Right renal cortex interstitium (tissue), 3 donors: ENCODE measurements around the gene SETDB1. TPM values are rescaled to one million over a fixed set of nuclear protein-coding genes. Genes with fewer than 3 reads are reported as not detected.
A peak's percentile ranks its signal among the peaks of the same experiment; 100 is the strongest.
"Not testable (repeated sequence)": the region's sequence is repeated elsewhere in the genome, so short reads cannot be mapped to it uniquely, and the experiment has no call there.

Experiments
- DNase-seq, 3 donors: peaks; one replicate each; pipeline ENCODE4 v3.0.0-alpha.2; 2013; ENCODE audit warnings: low read depth in 3 of 3, low spot score in 2 of 3
- polyA plus RNA-seq, 3 donors: library from polyadenylated mRNA; unstranded; fragments of 120-200 nt; gene quantifications; one replicate each; pipeline ENCODE4 v1.2.1, GENCODE V29; 2013; ENCODE audit not compliant: insufficient read length in 3 of 3

SETDB1 gene
- 10 to 100 TPM; 77.4 to 90.5 (median 84.1) TPM for polyA plus RNA-seq

DNA sequence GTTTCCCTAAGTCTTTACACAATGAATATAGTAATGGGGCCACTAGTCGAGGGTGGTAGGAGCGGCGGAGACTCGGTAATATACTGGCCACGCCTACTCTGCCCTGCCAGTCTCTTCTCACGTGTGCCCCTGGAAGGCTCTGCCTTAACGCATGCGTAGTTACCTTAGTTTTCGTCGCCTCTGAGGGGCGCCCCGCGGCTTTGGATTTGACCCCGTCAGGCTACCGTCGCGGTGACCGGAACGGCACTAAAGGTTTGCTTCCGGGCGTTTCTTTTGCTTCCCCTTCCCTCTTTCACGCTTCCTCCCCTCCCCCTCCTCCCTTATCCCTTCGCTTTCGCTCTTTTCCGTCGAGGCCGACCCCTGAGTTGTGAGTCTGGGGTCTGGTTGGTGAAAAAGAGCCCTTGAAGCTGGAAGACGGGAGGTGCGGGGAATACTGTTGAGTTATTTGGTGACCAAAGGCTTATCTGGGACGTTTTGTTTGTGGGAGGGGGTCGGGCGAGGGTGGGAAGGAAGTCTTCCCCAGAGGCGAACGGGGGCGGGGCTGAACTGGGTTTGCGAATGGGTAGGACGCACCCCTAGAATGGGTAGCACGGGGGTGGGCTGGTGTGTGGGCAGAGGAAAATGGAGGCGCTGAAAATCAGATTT is at the start of gene SETDB1:
SETDB1 (plus strand) TSS at position 267 of the 645 bp plus-strand sequence. CDS start 1,352 bp downstream, outside the sequence.
- DNase-seq, result peak; percentile 90 to 92 (median 90)

DNA sequence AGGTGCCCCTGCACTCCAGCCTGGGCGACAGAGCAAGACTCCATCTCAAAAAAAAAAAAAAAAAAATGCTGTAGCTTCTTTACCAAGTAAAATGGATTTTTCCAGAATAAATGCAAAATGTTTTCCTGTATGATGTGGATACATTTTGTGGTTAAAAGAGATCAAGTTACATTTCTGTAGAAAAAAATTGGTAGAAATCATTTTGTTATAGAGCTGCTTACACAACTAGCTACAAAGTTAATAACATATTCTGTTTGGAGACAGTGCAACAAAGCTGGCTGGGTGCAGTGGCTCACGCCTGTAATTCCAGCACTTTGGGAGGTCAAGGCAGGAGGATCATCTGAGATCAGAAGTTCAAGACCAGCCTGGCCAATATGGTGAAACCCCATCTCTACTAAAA is 47.2 kb upstream of the SETDB1 start:
- DNase-seq, result not testable (repeated sequence)

DNA sequence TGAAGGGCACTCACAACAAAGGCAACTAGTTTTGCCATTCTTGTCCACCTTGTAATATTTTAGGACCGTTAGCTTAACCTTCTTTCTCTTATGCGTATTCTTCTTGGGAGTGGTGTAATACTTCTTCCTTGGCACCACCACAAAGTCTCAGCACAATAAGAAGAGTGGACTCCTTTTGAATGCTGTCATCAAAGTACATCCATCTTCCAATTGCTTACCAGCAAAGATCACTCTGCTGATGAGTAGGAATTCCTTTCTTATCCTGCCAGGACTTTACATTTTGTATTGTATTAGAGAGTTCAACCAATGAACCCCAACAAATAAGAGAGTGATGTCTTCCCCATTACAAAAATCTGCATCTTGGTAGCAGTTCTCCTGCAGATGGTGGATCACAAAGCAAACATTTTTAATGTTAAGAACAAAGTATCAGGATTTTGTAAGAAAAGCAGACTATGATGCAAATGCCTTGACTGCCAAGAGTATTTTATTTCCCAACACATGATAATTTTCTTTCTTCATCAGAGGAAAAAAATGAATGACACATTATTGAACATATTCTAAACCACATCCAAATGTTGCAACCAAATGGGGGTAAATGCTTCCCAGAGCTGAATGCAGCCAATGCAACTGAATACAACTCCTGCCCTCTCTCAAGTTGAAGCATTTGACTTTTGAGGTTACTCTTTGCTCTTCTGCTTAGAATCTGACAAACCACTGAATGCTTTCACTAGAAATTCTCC is 44.7 kb upstream of the SETDB1 start:
- no peak for DNase-seq

DNA sequence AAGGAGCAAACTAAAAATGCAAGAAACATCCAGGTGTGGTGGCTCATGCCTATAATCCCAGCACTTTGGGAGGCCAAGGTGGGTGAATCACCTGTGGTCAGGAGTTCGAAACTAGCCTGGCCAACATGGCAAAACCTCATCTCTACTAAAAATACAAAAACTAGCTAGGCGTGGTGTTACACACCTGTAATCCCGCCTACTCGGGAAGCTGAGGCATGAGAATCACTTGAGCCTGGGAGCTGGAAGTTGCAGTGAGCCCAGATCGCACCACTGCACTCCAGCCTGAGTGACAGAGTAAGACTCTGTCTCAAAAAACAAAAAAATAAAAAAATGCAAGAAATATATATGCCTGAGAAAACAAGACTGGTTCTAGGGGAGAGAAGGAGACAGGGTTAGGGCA is 43.0 kb upstream of the SETDB1 start:
- DNase-seq, result not testable (repeated sequence)

DNA sequence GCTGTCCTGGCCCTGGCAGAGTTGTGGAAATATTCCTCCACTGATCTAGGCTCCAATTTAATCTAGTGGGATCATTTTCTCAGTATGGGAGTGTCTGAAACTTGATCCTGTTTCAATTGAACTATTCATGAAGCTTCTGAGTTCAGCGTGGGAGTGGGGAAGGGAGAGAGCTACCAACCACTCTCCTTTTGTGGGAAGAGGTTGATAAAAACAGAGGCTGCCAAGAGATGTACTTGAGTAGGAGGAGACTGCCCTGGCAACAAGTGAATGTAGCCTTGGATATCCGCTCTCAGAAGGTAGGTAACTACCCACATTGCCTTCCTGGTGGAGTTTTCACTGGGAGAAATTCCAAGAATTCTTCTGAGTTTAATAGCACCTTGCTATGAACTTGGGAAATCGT is 39.1 kb upstream of the SETDB1 start, which contains the start of gene CTXND2:
CTXND2 (plus strand) TSS at position 119 of the 400 bp plus-strand sequence. CDS start 25,179 bp downstream, outside the sequence.
- DNase-seq, result no peak

DNA sequence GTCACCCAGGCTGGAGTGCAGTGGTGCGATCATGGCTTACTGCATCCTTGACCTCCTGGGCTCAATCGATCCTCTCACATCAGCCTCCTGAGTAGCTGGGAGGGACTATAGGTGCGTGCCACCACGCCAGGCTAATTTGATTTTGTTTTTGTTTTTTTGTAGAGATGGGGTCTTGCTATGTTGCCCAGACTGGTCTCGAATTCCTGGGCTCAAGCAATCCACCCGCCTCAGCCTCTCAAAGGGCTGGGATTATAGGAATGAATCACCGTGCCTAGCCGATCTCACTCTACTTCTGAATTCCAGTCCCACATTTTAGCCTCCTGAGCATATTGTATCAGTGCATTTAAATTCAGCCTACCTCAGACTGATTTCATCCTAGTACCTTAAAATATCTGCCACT is 37.4 kb upstream of the SETDB1 start:
- DNase-seq, result no peak

DNA sequence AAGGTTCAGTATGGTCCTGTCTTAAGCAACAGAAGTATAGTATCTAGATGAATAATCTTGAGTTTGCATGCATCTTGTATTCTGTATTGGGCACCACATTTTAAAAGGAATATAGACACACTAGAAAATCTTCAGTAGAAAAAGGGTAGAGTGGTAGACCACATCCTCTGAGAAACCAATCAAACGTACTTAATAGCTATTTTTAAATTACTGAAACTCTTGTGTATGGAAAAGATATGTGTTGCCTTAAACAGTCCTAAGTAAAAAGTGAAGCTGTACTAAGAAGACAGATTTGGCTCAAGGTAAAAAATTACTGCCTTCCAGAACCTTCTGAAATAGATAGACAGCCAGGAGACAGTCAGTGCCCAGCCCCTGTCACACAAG is 36.1 kb upstream of the SETDB1 start:
- no peak for DNase-seq

DNA sequence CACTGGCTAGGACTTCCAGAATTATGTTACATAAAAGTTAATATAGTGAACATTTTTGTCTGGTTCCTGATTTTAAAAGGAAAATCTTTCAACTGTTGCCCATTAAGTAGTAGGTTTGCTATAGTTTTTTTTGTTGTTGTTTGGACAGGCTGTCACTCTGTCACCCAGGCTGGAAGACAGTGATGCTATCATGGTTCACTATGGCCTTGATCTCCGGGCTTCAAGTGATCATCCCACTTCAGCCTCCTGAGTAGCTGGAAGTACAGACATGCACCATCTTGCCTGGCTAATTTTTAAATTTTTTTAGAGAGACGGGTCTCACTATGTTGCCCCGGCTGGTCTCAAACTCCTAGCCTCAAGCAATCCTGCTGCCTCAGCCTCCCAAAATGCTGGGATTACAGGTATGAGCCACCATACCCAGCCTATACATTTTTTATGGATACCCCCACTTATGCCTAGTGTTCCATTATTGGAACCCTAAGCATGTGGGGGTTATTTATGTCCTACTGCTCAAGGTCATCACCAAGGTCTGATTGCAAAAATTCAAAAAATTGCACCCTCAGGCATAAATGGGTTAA is 32.7 kb upstream of the SETDB1 start:
- DNase-seq, result no peak

DNA sequence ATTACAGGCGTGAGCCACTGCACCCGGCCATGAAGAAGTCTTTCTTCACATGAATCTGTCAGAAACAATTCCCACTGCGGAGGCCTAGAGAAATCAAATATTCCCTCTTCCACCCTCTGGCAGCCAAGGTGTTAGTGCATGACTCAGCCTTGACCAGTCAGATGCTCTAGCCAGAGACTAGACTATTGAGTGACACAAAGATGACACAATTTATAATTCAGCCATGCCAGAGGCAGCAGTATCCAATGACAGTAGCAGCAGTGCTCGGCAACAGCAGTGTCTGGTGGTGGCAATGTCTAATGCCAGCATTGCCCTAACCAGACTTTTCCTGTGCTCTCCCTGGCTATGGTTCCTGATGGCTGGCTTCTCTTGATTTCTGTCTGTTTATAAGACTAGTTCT is 30.5 kb upstream of the SETDB1 start:
- no peak for DNase-seq

DNA sequence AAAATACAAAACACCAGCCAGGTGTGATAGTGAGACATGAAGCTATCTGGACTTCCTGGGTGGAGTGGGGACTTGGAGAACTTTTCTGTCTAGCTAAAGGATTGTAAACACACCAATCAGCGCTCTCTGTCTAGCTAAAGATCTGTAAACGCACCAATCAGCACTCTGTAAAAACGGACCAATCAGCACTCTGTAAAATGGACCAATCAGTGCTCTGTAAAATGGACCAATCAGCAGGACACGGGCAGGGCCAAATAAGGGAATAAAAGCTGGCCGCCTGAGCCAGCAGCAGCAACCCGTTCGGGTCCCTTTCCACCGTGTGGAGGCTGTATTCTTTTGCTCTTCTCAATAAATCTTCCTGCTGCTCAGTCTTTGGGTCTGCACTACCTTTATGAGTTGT is 26.4 kb upstream of the SETDB1 start:
- DNase-seq, result not testable (repeated sequence)

DNA sequence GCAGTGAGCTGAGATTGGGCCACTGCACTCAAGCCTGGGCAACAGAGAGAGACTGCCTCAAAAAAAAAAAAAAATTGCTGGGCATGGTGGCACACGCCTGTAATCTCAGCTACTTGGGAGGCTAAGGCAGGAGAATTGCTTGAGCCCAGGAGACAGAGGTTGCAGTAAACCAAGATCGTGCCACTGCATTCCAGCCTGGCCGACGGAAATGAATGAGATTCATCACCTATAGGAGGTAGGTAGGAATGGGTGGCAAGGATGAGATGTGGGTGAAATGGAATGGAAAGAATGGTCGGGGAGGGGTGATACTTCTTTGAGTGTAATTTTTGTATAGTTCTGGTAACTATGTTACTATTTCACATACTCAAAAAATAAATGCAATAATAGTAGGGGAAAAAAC is 23.8 kb upstream of the SETDB1 start:
- DNase-seq, result no peak

DNA sequence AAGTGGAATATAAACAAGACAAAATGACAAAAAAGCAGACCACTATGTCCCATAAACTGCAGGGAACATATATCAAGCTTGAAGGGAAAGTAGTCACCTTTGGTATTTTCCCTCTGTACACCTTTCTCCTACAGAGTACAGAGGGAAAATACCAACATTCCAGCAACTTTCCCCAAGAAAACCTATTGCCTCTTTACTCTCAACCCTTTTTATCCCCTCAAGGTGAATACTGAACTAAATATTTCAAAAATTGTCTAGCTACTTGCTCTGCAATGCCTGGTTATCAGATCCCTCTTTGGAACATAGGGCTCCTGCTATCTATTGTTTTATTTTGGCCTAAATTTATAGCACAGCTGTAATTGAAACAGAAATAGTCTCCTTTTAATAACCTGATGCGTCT is 23.4 kb upstream of the SETDB1 start:
- no peak for DNase-seq

DNA sequence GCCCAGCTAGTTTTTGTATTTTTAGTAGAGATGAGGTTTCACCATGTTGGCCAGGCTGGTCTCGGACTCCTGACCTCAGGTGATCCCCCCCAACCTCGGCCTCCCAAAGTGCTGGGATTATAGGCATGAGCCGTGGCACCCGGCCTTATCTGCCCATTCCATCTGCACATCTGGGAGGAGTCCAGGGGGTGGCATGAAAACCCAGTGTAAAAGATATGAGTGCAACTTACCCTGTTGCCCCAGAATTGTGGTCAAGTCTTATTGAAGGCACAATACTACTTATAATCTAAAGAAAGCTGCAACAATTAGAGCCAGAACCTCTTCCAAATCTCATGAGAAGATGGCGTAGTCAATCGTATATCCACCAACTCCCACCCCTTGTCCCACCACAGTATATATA is 20.9 kb upstream of the SETDB1 start:
- no peak for DNase-seq

DNA sequence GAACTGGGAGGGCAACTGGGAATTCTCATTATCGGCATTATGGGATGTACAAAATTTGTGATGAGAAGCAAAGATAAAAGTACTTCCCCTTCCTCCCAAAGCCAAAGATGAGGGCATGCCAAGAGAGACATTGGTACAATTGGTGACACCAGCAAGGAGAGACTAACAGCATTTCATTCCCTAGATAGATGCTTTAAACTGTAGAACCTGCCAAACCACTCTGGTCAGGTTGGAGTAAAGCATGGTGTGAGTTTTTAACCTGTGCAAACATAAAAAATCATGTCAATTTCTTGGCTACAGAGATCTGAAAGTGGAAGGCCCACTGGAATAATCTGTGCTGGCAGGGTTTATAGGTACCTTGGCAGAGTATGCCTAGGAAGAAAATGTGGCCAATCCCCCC is 19.8 kb upstream of the SETDB1 start:
- DNase-seq, result no peak

DNA sequence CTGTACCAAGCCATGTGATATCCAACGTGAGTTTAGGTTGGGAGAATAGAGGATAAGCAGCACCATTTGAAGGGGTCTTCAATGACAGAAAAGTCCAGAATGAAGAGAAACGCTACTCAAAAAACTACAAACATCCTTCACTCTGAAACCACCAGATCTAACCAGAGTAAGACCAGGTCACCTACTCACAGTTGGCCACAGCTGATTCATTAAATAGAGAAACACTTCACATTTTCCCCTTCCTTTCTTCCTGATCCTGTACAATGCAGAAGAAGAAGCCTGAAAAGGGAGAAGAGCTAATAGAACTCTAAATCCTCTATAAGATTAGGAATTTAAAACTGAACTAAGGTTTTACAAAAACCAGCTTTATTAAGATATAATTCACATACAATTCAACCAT is 19.4 kb upstream of the SETDB1 start:
- no peak for DNase-seq

DNA sequence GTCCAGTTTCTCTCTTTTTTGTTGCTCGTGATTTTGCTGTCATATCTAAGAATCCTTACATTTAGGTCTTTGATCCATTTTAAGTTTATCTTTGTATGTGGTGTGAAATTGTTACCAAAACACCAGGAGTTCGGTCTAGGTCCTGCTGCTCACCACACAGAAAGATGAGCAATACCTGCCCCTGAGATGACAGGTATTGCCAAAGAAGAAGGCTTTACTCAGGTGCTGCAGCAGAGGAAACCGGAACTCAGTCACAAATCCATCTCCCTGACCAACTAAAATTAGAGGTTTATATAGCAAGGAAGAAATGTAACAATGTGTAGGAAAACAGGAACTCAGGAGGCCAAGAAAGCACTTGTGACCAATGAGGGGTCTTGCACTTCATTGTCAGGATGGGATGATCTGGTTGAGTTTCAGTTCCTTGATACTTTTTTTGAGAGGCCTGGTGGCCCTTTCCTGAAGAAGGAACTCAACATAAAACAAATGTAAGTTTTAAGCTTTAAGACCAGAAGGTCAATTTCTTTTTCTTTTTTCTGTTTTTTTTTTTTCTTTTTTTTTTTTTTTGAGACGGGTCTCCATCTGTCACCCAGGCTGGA is 16.5 kb upstream of the SETDB1 start:
- no peak for DNase-seq

DNA sequence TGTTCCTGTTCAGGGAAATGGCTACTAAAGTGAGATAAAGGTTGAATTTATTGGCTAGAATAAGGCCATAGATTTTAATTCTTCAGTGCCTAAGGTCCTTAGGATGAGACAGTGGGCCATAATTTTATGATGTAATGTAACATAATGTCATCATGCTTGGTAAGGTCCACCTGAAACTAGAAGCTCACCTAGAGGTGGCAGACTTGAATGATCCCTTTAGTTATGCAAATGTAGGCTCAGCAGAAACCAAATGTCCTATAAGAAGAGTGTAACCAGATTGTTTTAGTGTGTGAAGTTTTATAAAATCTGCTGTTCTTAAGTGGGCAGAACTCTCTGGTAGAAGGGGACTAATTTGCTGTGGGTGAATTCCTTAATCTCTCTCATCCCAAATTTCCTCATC is 13.5 kb upstream of the SETDB1 start:
- DNase-seq, result no peak

DNA sequence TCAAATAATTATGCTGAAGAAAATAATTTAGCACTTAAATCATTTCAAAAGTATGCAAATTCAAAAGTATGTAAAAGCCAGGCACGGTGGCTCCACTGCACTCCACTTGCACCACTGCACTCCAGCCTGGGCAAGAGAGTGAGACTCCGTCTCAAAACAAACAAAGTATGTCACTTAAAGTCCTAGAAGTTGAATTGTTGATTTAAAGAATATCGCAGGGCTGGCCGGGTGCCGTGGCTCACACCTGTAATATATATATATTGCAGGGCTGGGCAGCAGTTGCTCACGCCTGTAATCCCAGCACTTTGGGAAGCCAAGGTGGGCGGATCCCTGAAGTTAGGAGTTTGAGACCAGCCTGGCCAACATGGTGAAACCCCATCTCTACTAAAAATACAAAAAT is 8.8 kb upstream of the SETDB1 start:
- DNase-seq, result no peak

DNA sequence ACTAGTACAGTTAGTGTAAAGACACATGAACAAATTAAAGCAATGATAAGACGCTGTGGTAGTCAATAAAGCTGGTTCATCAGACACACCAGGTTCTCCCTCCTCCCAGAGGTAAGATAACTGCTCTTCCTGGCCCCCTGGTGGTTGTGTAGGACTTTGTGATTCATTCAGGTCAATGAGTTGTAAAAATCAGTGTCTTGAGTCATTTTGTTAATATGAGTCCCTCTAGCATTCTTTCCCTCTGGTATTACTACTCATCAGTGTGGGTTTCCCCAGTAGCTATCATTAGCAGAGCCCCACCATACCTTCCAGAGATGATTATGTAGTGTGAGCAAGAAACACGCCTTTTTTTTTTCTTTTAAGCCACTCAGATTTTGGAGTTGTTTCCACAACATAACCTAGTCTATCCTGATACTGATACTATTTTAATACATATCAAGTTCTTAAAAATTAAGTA is 3.6 kb upstream of the SETDB1 start:
- DNase-seq, result peak in 2 of 3 donors; percentile 29 to 39

DNA sequence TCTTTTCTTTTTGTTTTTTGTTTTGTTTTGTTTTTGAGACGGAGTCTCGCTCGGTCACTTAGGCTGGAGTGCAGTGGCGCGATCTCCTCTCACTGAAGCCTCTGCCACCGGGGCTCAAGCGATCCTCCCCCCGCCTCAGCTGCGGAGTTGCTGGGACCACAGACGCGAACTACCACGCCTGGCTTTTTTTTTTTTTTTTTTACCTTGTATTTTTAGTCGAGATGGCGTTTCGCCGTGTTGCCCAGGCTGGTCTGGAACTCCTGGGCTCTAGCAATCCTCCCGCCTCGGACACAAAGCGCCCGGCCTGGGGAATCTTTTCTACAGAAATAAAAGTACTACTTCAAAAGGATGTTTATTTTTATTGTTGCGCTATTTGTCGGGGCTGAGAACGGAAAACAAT is 1.1 kb upstream of the SETDB1 start:
- no peak for DNase-seq

DNA sequence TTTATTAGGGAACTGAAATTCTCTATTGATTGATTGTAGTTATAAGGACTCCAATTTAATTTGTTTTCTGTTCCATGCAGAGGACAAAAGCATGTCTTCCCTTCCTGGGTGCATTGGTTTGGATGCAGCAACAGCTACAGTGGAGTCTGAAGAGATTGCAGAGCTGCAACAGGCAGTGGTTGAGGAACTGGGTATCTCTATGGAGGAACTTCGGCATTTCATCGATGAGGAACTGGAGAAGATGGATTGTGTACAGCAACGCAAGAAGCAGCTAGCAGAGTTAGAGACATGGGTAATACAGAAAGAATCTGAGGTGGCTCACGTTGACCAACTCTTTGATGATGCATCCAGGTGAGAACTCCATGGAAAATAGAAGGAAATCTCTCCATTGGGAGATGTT is 1.5 kb downstream of the SETDB1 start:
- no peak for DNase-seq
